HG03064 (cell line): ENCODE measurements around the gene PDE2A.
A peak's percentile ranks its signal among the peaks of the same experiment; 100 is the strongest.

Source experiments
- ATAC-seq: cut with Tn5 transposase; IDR thresholded peaks from one replicate; pipeline ENCODE4 v1.9.1; 2021; ENCODE audit warnings: low read depth; ENCODE audit not compliant: unreplicated experiment

The PDE2A gene

DNA sequence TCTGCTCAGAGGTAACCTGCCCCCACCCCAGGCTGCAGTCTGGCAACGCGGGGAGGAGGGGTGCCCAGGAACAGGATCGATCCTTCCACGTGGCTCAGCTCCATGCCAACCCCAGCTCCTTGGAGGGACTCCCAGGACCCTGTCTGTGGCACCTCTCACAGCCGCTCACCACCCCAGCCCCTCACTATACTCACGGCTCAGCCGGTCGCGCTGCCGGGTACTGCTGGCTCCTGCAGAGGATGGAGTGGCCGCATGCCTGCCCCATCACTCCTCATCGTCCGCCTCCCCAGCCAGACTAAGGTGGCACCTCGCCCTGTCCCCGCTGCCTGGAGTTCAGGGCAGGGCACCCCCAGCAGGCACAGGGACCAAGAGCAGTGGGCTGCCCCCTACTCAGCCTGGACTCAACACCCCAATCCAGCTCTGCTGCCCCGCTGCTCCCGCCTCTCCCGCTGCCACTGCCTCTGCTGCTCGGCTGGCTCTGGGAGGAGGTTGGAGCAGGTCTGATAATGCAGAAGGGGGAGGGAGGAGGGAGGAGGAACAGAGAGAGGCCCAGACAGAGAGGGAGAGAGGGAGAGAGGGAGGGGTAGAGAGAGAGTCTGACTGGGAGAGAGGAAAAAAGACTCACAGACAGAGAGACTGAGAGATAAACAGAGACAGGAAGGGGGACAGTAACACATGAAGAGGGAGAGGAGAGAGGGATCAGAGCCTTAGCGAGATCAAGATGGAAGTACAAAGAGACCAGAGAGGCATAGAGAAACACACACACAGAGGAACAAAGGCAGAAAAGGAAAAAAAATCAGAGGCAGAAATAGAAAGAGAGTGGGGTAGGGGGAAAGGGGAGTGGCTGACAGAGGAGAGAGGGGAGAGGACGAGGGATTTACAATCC, at the start of gene PDE2A:
PDE2A (minus strand) TSS at position 480 of the 886 bp plus-strand sequence; CDS start at position 265, 215 bp downstream.
- no peak for ATAC-seq

DNA sequence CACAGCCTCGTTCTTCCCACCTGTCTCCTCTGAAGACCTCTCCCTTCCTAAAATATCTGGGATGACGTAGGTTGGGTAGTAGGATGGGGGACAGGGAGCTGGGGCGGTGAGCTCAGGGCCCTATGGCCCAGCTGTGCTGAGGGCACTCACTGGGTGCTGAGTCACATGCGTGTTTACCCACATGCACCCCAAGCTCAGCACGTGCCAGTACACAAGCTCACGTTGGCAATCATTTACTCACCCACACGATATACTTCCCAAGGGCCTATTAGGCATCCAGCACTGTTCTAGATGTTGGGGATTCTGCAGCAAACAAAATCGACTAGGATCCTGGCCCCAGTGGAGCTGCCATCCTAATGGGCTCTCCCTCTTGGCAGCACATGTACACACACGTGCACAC, 49.3 kb upstream of the PDE2A start:
- ATAC-seq: no peak

DNA sequence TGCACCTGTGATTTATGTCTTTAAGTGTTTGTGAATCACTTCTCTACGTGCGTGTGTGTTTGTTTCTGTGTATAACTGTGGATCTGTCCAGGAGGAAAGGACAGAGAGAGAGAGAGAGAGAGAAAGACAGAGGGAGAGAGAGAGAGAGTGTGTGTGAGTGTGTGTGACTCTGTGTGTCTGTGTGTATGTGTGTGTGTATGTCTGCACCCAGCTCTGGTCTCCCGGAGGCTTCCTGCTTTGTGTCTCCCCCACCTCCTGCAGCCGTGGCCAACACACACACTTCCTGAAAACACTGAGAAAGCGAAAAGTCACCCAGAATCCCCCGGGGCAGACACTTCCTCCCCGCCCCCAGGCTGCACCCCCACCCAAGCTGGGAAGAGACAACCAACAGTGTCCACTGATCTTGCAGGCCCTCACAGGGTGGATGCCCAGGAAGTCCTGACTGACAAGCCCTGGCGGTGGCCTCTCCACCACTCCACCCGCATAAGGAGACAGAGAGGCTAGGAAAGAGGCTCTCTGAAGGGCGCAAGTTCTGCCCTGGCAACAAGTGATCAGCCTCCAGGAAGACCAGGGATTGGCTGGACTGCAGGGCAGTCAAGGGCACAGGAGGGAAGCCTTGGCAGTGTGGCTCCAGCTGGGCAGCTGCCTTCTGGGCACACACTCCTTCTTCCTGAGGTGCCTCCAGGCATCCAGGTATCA, 48.0 kb upstream of the PDE2A start:
- peak; percentile 69 for ATAC-seq

DNA sequence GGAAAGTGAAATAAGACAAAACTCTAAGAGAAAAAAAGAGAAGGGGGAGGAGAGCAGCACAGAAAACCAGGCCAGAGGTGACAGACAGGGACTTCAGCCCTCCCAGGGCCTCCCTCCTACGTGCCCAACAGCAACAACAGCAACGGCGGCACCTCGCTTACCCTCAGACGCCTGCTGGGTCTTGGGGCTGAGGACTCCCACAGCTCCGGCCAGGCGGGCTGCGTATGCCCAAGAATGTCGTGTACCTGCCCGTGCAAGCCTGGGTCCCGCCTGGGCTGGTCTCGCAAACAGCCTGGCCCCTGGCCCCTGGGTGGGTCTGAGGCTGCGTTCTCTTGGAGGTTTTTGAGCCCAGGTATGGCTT, 47.4 kb upstream of the PDE2A start:
- no peak for ATAC-seq

DNA sequence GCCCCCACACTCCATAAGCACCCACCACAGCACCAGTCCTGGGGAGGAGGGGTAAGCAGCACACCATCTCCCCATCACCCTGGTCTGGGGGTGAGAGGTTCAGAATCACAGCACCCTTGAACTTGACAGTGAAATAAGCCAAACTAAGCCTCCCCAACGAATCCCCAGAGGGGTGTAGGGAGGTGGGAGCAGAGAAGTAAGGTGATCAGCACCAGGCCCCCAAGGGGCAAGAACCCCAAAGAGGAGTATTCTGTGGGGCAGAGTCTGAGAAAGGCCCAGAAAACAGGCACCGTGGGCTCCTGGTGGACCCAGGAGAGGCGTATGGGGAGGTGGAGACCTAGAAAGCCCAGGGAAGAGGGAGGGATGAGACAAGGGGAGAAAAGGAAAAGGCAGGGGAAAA, 47.1 kb upstream of the PDE2A start:
- no peak for ATAC-seq

DNA sequence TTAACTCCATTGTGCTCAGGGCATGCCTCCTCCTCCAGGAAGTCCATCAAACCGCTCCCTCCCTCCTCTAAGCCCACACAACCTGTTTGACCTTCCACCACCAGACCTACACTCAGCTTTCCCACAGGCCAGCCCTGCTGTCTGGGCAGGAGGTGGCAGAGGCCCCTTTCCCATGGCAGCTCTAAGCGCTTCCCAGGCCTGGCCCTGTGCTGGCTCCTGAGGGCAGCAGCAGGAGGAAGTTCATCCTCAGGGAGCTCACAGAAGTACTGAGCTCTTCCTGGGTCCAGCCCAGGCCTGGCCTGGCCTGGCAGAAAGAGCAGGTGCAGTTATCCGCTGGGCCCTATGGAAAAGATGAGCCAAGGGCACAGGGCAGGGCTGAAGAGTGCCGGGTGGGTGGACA, 46.6 kb upstream of the PDE2A start:
- no peak for ATAC-seq

DNA sequence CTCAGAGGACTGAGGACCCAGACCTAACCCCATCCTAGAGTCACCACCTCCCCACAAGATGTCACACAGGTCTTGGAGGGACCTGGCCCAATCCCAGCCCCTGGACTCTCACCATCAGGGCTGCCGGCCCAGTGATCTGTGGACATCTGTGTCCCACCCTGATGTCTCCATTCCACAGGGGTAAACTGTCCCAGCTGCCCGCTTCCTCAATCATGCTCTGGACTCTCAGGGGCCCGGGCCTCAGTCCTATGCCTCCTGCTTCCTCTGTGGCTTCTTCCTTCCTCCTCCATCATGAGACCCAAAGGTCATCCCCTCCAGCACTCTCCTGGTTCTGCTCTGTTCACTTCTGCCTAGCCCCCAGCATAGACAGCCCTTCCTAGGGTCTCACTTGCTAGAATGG, 45.8 kb upstream of the PDE2A start:
- no peak for ATAC-seq

DNA sequence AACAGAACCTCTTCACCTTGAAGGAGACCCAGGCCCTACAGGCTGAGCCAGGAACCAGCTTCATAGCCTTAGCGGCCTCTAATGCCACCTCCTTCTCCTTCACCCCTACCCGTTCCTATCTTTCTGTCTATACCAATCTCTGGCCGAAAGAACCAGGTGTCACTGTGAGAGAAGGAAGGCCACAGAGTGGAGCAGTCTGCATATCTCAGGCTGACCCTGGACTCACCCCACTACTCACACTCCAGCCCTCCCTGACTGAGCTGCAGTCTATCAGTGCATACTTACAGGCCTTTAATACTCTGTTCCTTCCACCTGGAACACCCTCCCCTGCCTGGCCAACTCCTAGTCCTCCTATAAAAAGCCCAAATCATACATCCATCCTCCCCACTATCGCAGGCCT, 45.3 kb upstream of the PDE2A start:
- ATAC-seq: no peak

DNA sequence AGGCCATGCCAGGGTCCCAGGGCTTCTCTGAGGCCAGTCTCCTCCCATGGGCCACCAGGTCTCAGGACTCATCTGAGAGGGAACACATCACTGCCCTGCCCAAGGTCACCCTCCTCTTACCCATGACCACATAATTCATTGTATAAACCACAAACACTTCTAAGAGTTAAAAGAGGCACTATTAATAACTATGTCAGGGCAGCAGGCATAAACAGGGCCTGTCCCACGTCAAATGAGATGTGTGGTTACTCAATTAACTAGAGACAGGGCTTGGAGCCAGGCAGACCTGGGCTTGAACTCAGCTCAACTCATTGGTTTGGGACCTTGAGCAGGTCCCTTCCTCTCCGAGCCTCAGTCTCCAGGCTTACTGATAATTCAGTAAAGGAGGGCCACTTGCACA, 44.9 kb upstream of the PDE2A start:
- no peak for ATAC-seq

DNA sequence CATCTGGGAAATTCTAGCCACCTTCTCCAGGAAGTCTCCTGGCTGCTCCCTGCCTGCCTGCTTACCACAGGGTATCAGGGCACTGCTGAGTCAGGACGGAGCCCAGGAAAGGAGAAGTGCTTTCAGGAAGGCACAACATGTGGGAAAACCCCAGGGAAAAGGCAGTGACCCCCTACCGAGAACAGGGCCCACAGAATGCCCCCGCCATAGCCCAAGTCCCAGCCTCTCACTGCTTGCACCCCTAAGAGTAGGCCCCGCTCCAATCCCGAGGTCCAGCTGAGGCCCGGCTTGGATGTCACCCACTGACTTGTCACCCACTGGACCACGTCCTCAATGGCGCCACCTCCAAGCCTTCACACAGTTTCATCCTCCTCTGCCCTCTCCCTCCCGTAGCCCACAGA, 43.9 kb upstream of the PDE2A start:
- no peak for ATAC-seq

DNA sequence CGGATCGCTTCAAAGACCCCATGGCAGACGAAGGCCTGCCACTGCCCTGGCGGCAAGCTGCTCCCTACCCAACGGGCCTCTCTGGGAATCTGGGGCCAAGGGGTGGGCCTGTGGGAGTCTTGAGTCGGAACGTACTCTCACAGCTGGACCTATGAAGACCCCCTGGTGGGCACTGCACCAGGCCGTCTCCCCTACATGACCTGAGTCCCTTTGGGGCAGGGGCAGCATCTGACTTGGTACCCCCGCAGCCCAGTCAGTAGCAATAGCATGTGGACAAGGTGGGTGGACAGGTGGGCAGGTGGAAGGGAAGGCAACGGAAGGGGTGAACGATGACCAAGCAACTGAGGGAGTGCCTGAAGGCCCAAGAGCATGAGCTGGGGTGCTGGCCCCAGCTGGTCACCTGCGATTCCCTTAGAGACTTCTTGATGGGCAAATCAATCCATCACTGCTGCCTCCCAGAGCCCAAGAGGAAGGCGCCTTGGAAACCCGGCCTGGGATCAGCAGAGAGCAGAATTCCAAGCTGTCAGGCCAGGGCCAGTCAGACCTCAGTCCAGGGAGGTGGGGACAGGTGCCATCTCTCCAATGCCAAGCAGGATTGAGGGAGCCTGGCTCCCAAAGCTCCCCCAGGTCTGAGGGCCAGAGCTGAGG, 42.7 kb upstream of the PDE2A start:
- no peak for ATAC-seq

DNA sequence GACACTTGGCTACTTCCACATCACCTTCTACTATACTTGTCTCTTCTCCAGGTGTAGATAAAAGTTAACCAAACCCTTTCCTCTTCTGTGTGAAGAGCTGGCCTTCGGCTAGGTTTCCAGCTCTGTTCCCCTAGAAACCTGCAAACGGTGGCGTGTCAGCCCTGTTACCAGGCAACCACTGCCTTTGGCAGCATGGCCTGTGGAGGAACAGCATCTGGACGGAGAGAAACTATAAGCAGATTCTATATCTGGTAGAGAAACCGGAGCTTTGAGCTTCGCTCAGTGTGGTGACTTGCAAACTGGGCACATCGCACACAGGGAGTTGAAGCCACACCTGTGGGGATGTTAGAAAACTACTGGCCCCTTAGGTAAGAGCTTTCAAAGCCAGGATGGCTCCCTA, 42.1 kb upstream of the PDE2A start:
- no peak for ATAC-seq

DNA sequence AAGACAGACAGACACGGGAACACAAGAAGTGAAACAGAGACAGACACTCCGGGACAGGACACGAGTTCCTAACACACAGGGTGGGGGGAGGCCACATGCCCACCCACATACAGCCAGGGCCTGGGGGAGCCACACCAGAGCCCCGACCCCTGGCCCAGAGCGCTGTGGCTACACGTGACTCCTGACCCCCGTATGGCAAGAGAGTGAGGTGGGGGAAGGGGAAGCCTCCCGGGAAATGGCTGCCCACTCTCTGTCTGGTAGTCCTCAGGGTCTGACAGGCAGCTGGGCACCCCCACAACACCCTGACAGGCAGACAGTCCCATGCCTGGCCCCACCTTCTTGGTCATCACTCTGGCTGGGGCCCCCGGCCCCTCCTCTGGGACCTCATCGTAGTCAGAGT, 38.6 kb upstream of the PDE2A start:
- ATAC-seq: no peak

DNA sequence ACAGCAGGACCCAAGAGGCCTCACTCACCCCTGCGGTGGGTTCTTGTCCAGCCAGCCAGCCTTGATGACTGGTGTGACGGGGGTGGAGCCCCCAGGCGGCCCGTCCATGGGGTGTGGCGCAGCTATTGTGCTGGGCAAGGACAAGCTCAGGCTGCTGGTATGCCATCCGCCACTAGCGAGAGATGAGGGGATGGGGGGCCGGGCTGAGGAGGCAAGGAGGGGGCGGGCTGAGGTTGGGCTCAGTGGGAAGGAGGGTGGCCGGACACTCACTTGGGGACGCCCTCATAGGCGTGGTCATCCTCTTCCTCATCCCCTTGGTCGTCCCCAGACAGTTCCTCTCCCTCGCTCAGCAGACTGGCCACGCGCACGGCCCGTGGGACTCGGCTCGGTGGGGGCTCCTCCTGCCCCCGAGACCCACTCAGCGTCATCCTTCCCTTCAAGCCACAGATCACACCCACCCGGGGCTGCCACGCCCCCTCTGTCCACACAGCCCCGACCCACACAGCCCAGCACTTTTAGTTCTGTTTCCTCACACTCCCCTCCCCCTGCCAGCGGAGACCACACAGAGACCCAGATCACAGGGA, 38.0 kb upstream of the PDE2A start:
- no peak for ATAC-seq

DNA sequence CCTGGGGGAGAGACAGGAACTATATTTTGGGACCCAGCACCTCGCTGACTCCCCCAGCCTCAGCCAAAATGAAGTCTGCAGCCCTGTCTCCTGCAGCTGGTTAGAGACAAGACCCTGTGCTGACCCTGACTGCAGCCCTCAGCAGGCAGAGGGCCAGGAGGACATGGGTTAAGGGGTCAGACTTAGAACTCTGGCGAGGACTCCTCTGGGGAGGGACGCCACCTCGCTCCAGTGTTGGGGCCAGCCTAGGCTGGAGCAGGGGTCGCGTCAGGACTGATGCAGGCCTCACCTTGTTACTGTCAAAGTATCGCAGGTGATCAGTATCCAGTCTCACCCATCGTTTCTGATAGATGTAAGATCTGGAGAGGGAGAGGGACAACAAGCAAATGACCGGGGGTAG, 36.9 kb upstream of the PDE2A start:
- ATAC-seq: no peak

DNA sequence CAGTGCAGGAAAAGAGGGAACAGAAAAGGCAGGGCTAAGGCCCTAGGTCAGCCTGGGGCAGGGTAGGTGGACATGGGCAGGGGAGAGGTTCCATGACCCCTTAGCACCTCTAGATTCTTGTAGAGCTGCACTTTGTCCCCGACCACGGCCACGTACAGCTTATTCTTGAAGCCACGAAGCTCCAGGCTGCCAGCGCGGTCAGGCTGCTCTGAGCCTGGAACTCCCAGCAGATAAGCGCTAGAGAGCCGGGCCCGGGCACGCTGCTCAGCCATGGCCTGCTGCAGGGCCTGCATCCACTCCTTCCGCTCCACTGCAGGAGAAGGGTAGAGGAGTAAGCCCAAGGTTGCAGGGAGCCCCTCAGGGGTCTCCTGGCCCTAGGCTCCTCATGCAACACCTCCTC, 36.1 kb upstream of the PDE2A start:
- ATAC-seq: no peak

DNA sequence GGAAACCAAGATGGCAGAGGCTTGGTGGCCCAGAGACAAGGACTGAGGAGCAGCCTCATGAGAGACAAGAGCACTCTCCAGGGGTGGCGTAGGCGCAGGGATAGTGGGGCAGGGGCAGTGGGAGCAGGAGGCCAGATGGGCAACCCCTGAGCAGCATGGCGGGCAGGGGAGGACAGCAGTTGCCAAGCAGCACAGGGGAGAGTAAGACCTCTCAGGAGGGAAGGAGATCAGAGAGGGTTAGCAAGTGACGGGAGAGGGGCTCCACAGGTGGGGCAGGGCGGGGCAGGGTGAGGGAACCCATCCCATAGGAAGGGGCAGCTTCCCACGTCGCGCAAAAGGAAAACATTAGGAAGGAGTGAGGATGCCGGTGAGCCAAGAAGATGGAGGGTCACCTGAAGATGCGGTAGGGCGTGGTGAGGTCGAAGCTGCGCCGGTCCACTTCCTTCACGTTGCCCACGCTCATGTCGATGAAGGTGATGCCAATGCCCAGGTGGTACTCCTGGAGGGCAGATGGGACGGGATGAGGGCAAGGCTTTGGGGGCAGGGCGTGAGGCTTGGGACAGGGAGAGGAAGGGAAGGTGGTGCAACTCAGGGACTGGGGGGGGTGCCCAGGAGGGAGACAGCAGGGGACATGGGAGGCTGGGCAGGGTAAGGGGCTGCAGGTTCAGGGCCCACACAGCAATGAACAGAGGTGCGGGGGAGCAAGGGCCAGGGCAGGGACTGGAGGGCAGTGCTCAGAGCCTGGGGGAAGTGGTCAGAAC, 35.4 kb upstream of the PDE2A start:
- no peak for ATAC-seq

DNA sequence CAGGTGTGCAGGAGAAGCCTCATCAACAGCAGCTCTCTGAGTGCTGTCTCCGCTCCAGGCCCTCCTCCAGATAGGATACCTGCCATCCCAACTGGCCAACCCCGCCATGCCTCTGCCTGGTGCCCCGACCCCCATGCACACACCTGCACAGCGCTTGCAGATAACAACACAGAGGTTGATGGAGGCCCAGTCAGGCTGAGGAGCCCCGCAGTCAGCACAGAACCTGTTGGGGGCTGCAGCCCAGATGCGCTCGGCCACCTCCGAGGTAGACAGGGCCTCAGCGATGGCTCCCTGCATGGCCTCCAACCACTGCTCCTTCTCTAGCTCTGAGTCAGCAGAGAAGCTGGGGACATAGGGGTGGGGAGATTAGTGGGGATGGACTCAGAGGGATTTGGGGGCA, 32.8 kb upstream of the PDE2A start:
- ATAC-seq: no peak

DNA sequence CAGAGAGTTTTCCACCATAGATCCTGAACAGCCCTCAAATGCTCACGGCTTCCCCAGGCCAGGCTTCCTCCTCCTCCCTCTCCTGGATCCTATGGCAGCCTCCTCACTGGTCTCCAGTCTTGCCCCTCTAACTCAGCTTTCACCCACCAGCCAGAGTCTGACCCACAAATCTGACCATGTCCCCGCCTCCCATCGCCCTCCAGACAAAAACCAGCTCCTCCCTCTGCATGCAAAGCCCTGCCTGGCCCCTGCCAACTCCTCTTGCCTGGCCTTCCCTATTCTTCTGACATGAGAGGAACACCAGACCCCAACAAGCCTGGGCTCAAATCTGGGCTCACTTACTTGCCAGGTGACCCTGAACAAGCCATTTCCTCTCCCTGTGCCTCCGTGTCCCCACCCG, 32.4 kb upstream of the PDE2A start:
- ATAC-seq: no peak
